Cardiac muscle cell (in vitro differentiated cells and primary cell): ENCODE data around the gene KRTAP10-7. TPM values are rescaled to one million over a fixed set of nuclear protein-coding genes. Genes with fewer than 3 reads are reported as not detected.

ENCODE experiments used
- DNase-seq, 2 donors: peaks; one replicate each; pipeline versions ENCODE4 v3.0.0 to v3.0.0-alpha.2; 2010 to 2017; ENCODE audit warnings: low read depth in 1 of 2, low spot score in 1 of 2
- H3K27ac ChIP-seq: fragments of 200-600 bp; sonication (generic); 2 replicates; pipeline ENCODE4 v1.5.1; 2016
- H3K27me3 ChIP-seq: fragments of 200-600 bp; sonication (generic); 2 replicates; pipeline ENCODE4 v1.6.0; 2016; ENCODE audit warnings: control low read depth
- H3K36me3 ChIP-seq: fragments of 200-600 bp; sonication (generic); 2 replicates; pipeline ENCODE4 v1.5.1; 2016; ENCODE audit warnings: control low read depth
- H3K4me1 ChIP-seq: fragments of 200-600 bp; sonication (generic); 2 replicates; pipeline ENCODE4 v1.8.1; 2017; ENCODE audit warnings: low read depth, mild to moderate bottlenecking, mixed run types
- H3K4me3 ChIP-seq: fragments of 200-600 bp; sonication (generic); 2 replicates; pipeline ENCODE4 v1.5.1; 2016; ENCODE audit warnings: mild to moderate bottlenecking
- H3K9me3 ChIP-seq: fragments of 200-600 bp; sonication (generic); 2 replicates; pipeline ENCODE4 v1.5.1; 2017; ENCODE audit warnings: low read depth, mild to moderate bottlenecking, control low read depth
- CTCF ChIP-seq: IDR thresholded peaks from 2 replicates; pipeline ENCODE4 v1.5.1; 2012; ENCODE audit warnings: low read depth, mild to moderate bottlenecking, low read length
- polyA plus RNA-seq: library from polyadenylated mRNA; unstranded; fragments of >200 nt; fragmentation: Nextera tagmentation; extraction: Ambion mirVana; gene quantifications from 2 replicates; pipeline ENCODE4 v1.2.1, GENCODE V29; 2016
- total RNA-seq: library from RNA; depleted of rRNA; stranded (reverse); fragments of >200 nt; gene quantifications from 2 replicates; pipeline ENCODE4 v1.2.3, GENCODE V29; 2016

KRTAP10-7 gene
- total and polyA plus RNA-seq, 2 experiments from 2014 or later, result not detected

DNA sequence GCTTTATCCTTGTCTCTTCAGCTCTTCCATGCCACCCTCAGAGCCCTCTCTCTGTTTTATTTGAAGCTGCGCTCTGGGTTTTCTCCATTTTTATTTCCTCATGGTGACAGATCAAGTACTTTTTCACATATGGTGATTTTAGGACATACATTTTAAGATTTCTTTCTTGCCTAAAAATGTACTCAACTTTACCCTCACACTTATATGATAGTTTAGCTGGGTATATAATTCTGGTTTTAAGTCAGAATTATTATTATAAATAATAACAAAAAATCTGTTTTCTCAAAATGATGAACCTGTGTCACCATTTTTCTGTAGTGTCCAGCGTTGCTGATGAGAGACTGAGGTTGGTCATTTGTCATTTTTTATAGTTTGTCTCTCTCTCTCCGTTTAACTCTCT is 19.2 kb upstream of the KRTAP10-7 start:
- Histone ChIP-seq H3K36me3 (no peaks in the 10 kb centered on the region), H3K27ac (no peak overlapping the region), H3K27me3 (no peaks in the 10 kb centered on the region), H3K9me3 (no peaks in the 10 kb centered on the region), H3K4me3 (no peak overlapping the region), H3K4me1 (peaks cover 13% of the 10 kb centered on the region)
- TF ChIP-seq CTCF, result no peak
- DNase-seq, result no peak

DNA sequence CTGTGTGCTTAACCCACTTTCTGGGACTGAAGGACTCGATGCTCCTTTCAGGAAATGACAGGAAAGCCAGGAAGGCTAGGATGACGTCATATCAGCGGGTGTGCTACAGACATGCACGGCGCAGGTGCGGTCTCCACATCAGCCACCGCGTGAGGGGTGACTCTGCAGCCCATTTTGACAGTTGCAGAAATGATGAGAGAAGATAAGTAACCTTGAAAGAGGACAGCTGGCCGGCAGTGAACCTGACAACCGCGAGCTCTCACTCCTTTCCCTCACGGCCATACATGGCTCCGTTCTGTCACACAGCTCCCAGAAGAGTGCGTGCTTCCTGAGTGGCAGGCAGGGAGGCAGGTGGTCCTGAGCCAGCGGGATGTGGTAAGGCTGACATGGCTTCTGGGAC is 18.3 kb upstream of the KRTAP10-7 start:
- H3K4me1 ChIP-seq, result peaks cover 13% of the 10 kb centered on the region
- no peaks in the 10 kb centered on the region for H3K36me3 ChIP-seq
- no peak for DNase-seq
- H3K9me3 ChIP-seq, result no peaks in the 10 kb centered on the region
- H3K27ac ChIP-seq, result no peak overlapping the region
- no peak for TF ChIP-seq CTCF
- H3K4me3 ChIP-seq, result no peak overlapping the region
- H3K27me3 ChIP-seq, result no peaks in the 10 kb centered on the region

- peaks cover 13% of the 10 kb centered on the region for H3K4me1 ChIP-seq
- H3K9me3 ChIP-seq, result no peaks in the 10 kb centered on the region
- H3K27ac ChIP-seq, result peak overlapping the region; percentile 68
- no peaks in the 10 kb centered on the region for H3K27me3 ChIP-seq
- H3K4me3 ChIP-seq, result no peak overlapping the region
- peak; percentile 12 to 82 for DNase-seq
- no peak for TF ChIP-seq CTCF
- no peaks in the 10 kb centered on the region for H3K36me3 ChIP-seq
Measured at GRCh38 chr21:44583089-44583799, 17.2 kb upstream of the KRTAP10-7 start.

- no peaks in the 10 kb centered on the region for H3K36me3 ChIP-seq
- peaks cover 13% of the 10 kb centered on the region for H3K4me1 ChIP-seq
- no peak overlapping the region for H3K4me3 ChIP-seq
- H3K27ac ChIP-seq, result no peak overlapping the region
- DNase-seq, result no peak
- no peaks in the 10 kb centered on the region for H3K9me3 ChIP-seq
- TF ChIP-seq CTCF, result no peak
- H3K27me3 ChIP-seq, result no peaks in the 10 kb centered on the region
Measured at GRCh38 chr21:44583800-44584147, 16.6 kb upstream of the KRTAP10-7 start.

DNA sequence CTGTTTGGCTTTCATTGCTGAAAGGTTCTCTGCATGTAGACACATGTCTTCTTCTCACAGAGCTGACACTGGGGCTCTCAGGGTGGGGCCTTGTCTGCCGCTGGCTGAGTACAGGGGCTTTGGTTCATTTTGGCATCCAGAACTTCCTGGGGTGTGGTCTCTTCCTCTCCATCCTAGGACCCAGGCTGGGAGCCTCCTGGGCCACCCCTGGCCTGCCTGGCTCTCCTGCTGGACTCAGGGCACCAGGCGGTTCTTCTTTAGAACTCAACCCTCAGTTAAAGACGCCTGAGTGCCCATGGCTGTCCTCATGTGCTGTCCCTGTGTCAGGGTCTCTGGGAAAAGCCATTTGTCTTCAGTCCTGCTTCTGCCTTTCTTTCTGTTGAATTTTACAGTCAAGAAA is 14.5 kb upstream of the KRTAP10-7 start:
- H3K27ac ChIP-seq, result no peak overlapping the region
- H3K4me3 ChIP-seq, result no peak overlapping the region
- H3K36me3 ChIP-seq, result no peaks in the 10 kb centered on the region
- peaks cover 13% of the 10 kb centered on the region for H3K4me1 ChIP-seq
- DNase-seq, result no peak
- no peaks in the 10 kb centered on the region for H3K27me3 ChIP-seq
- H3K9me3 ChIP-seq, result no peaks in the 10 kb centered on the region
- no peak for TF ChIP-seq CTCF

DNA sequence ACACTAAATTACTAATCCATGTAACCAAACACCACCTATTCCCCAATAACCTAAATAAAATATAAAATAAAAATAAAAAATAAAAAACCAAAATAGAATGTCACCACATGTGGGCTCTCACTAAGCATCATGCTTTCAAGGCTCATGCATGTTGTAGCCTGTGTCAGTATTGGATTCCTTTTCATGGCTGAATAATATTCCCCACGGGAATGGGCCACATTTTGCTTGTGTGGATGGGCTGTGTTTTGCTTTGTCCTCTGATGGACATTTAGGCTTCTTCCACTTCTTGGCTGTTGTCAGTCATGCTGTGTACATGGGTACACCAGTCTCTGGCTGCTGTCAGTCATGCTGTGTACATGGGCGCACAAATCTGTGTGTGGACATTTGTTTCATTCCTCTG is 11.3 kb upstream of the KRTAP10-7 start:
- Histone ChIP-seq H3K9me3 (no peaks in the 10 kb centered on the region), H3K36me3 (no peaks in the 10 kb centered on the region), H3K27me3 (no peaks in the 10 kb centered on the region), H3K27ac (no peak overlapping the region), H3K4me1 (peaks cover 15% of the 10 kb centered on the region), H3K4me3 (no peak overlapping the region)
- TF ChIP-seq CTCF, result no peak
- no peak for DNase-seq
